ENCODE results near the gene CXCL3. TPM values are rescaled to one million over a fixed set of nuclear protein-coding genes. Genes with fewer than 3 reads are reported as not detected.

Gene CXCL3
- total and polyA plus RNA-seq, 2 experiments from 2014 or later, result 3.6 to 19.5 TPM

DNA sequence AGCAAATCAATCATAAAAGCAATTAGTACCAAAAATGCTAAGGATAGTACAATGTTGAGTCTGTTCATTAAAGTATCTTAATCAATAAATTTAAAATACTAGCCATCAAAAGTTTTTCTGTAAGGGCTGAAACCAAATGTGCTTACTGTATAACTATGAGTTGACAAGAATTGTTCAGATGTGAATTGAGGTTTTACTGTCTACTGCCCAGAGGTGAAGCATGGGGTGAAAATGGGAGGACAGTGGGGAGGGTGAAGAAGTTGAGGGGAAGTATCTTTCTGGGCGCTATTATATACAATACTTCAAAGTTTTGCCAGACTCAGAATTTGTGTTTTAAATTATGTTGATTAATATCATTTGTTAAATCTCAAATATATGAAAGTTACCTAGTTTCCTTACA lies 46.4 kb downstream of the CXCL3 start (continued):
- TF ChIP-seq, protein P1, sequence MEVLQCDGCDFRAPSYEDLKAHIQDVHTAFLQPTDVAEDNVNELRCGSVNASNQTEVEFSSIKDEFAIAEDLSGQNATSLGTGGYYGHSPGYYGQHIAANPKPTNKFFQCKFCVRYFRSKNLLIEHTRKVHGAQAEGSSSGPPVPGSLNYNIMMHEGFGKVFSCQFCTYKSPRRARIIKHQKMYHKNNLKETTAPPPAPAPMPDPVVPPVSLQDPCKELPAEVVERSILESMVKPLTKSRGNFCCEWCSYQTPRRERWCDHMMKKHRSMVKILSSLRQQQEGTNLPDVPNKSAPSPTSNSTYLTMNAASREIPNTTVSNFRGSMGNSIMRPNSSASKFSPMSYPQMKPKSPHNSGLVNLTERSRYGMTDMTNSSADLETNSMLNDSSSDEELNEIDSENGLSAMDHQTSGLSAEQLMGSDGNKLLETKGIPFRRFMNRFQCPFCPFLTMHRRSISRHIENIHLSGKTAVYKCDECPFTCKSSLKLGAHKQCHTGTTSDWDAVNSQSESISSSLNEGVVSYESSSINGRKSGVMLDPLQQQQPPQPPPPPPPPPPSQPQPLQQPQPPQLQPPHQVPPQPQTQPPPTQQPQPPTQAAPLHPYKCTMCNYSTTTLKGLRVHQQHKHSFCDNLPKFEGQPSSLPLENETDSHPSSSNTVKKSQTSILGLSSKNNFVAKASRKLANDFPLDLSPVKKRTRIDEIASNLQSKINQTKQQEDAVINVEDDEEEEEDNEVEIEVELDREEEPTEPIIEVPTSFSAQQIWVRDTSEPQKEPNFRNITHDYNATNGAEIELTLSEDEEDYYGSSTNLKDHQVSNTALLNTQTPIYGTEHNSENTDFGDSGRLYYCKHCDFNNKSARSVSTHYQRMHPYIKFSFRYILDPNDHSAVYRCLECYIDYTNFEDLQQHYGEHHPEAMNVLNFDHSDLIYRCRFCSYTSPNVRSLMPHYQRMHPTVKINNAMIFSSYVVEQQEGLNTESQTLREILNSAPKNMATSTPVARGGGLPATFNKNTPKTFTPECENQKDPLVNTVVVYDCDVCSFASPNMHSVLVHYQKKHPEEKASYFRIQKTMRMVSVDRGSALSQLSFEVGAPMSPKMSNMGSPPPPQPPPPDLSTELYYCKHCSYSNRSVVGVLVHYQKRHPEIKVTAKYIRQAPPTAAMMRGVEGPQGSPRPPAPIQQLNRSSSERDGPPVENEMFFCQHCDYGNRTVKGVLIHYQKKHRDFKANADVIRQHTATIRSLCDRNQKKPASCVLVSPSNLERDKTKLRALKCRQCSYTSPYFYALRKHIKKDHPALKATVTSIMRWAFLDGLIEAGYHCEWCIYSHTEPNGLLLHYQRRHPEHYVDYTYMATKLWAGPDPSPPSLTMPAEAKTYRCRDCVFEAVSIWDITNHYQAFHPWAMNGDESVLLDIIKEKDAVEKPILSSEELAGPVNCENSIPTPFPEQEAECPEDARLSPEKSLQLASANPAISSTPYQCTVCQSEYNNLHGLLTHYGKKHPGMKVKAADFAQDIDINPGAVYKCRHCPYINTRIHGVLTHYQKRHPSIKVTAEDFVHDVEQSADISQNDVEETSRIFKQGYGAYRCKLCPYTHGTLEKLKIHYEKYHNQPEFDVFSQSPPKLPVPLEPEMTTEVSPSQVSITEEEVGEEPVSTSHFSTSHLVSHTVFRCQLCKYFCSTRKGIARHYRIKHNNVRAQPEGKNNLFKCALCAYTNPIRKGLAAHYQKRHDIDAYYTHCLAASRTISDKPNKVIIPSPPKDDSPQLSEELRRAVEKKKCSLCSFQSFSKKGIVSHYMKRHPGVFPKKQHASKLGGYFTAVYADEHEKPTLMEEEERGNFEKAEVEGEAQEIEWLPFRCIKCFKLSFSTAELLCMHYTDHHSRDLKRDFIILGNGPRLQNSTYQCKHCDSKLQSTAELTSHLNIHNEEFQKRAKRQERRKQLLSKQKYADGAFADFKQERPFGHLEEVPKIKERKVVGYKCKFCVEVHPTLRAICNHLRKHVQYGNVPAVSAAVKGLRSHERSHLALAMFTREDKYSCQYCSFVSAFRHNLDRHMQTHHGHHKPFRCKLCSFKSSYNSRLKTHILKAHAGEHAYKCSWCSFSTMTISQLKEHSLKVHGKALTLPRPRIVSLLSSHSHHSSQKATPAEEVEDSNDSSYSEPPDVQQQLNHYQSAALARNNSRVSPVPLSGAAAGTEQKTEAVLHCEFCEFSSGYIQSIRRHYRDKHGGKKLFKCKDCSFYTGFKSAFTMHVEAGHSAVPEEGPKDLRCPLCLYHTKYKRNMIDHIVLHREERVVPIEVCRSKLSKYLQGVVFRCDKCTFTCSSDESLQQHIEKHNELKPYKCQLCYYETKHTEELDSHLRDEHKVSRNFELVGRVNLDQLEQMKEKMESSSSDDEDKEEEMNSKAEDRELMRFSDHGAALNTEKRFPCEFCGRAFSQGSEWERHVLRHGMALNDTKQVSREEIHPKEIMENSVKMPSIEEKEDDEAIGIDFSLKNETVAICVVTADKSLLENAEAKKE (CRISPR knock-in tag; IDR thresholded peaks at IDR 0.05), result no peak
- TF ChIP-seq, protein P2, sequence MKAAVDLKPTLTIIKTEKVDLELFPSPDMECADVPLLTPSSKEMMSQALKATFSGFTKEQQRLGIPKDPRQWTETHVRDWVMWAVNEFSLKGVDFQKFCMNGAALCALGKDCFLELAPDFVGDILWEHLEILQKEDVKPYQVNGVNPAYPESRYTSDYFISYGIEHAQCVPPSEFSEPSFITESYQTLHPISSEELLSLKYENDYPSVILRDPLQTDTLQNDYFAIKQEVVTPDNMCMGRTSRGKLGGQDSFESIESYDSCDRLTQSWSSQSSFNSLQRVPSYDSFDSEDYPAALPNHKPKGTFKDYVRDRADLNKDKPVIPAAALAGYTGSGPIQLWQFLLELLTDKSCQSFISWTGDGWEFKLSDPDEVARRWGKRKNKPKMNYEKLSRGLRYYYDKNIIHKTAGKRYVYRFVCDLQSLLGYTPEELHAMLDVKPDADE (IDR thresholded peaks at IDR 0.05), result no peak
- no peak for TF ChIP-seq STAT1 (IDR thresholded peaks at IDR 0.05; ENCODE audit: unreplicated experiment)

DNA sequence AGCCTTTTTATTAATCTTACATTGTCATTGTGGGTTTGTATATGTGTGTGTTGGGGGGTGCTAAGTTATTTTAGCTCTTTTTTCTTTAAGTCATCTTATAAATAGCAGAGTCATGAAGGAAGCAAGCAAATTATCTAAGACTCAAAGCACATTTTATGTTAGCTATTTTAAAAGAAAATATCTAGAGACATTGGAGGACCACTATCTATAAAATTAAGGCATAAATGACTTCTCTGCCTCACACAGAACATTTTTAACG lies 46.8 kb downstream of the CXCL3 start:
- peaks cover 4% of the 10 kb centered on the region; the same call in 1 of the 3 replicates for H3K9me3 Mint-ChIP-seq
- Histone ChIP-seq H3K4me1 (ENCODE audit: insufficient read depth) (peaks cover 17% of the 10 kb centered on the region), H3K79me2 (replicated peaks; ENCODE audit: insufficient read depth) (no peaks in the 10 kb centered on the region), H3K27ac (ENCODE audit: low read depth) (no peak overlapping the region), H3K9me2 (ENCODE audit: insufficient read depth) (no peaks in the 10 kb centered on the region), H2AFZ (no peak overlapping the region), H4K20me1 (replicated peaks; ENCODE audit: insufficient read depth) (no peaks in the 10 kb centered on the region), H3F3A (replicated peaks; ENCODE audit: low read depth) (no peaks in the 10 kb centered on the region), H3K36me3 (ENCODE audit: insufficient read depth) (no peaks in the 10 kb centered on the region), H3K4me3 (no peak overlapping the region), H3K4me2 (no peak overlapping the region), H3K27me3 (ENCODE audit: insufficient read depth) (no peaks in the 10 kb centered on the region)
- DNase-seq (ENCODE audit: low spot score) (no peak), ATAC-seq (no peak)
- peaks cover 20% of the 10 kb centered on the region for H3K36me3 Mint-ChIP-seq (ENCODE audit: low read depth)
- no peaks in the 10 kb centered on the region for H3K27me3 Mint-ChIP-seq (ENCODE audit: insufficient read depth, low read depth, poor library complexity)
- H3K27ac Mint-ChIP-seq, result no peak overlapping the region
- TF ChIP-seq, protein P3, sequence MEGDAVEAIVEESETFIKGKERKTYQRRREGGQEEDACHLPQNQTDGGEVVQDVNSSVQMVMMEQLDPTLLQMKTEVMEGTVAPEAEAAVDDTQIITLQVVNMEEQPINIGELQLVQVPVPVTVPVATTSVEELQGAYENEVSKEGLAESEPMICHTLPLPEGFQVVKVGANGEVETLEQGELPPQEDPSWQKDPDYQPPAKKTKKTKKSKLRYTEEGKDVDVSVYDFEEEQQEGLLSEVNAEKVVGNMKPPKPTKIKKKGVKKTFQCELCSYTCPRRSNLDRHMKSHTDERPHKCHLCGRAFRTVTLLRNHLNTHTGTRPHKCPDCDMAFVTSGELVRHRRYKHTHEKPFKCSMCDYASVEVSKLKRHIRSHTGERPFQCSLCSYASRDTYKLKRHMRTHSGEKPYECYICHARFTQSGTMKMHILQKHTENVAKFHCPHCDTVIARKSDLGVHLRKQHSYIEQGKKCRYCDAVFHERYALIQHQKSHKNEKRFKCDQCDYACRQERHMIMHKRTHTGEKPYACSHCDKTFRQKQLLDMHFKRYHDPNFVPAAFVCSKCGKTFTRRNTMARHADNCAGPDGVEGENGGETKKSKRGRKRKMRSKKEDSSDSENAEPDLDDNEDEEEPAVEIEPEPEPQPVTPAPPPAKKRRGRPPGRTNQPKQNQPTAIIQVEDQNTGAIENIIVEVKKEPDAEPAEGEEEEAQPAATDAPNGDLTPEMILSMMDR (conservative IDR thresholded peaks at IDR 0.05; ENCODE audit: low read depth in 2 of 2), result no peak
- TF ChIP-seq, protein P4, sequence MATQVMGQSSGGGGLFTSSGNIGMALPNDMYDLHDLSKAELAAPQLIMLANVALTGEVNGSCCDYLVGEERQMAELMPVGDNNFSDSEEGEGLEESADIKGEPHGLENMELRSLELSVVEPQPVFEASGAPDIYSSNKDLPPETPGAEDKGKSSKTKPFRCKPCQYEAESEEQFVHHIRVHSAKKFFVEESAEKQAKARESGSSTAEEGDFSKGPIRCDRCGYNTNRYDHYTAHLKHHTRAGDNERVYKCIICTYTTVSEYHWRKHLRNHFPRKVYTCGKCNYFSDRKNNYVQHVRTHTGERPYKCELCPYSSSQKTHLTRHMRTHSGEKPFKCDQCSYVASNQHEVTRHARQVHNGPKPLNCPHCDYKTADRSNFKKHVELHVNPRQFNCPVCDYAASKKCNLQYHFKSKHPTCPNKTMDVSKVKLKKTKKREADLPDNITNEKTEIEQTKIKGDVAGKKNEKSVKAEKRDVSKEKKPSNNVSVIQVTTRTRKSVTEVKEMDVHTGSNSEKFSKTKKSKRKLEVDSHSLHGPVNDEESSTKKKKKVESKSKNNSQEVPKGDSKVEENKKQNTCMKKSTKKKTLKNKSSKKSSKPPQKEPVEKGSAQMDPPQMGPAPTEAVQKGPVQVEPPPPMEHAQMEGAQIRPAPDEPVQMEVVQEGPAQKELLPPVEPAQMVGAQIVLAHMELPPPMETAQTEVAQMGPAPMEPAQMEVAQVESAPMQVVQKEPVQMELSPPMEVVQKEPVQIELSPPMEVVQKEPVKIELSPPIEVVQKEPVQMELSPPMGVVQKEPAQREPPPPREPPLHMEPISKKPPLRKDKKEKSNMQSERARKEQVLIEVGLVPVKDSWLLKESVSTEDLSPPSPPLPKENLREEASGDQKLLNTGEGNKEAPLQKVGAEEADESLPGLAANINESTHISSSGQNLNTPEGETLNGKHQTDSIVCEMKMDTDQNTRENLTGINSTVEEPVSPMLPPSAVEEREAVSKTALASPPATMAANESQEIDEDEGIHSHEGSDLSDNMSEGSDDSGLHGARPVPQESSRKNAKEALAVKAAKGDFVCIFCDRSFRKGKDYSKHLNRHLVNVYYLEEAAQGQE (IDR thresholded peaks at IDR 0.05; ENCODE audit: unreplicated experiment), result no peak
- no peak for TF ChIP-seq NANOG (IDR thresholded peaks at IDR 0.05; ENCODE audit: borderline replicate concordance)
- TF ChIP-seq, protein P2 (IDR thresholded peaks at IDR 0.05), result no peak
- TF ChIP-seq STAT1 (IDR thresholded peaks at IDR 0.05; ENCODE audit: unreplicated experiment), result no peak
- no peak for TF ChIP-seq POLR2AphosphoS5 (IDR thresholded peaks at IDR 0.05; ENCODE audit: low read depth)
- TF ChIP-seq CREB1 (CRISPR knock-in tag; IDR thresholded peaks at IDR 0.05; ENCODE audit: low read depth), result no peak
- no peak for TF ChIP-seq ZNF331 (CRISPR knock-in tag; IDR thresholded peaks at IDR 0.05; ENCODE audit: low read depth)
- no peak overlapping the region for H3K4me3 Mint-ChIP-seq
- H3K4me1 Mint-ChIP-seq, result peaks cover 23% of the 10 kb centered on the region

Data from GM23338 (cell line).